IPS-15b (cell line): ENCODE results near the gene CARHSP1.
"Not testable (repeated sequence)": the region's sequence is repeated elsewhere in the genome, so short reads cannot be mapped to it uniquely, and the experiment has no call there.

ENCODE experiments used
- H3K27me3 ChIP-seq: one replicate; pipeline ENCODE4 v1.6.1; 2013; ENCODE audit warnings: low read length; ENCODE audit not compliant: control insufficient read depth, insufficient read depth
- H3K36me3 ChIP-seq: one replicate; pipeline ENCODE4 v1.6.1; 2013; ENCODE audit warnings: low read length; ENCODE audit not compliant: control insufficient read depth, insufficient read depth
- H3K4me1 ChIP-seq: one replicate; pipeline ENCODE4 v1.6.1; 2013; ENCODE audit warnings: mild to moderate bottlenecking, low read length; ENCODE audit not compliant: control insufficient read depth, insufficient read depth
- H3K4me3 ChIP-seq: one replicate; pipeline ENCODE4 v1.5.1; 2013; ENCODE audit warnings: low read depth, low read length
- H3K9ac ChIP-seq: one replicate; pipeline ENCODE4 v1.6.1; 2013; ENCODE audit warnings: low read depth, mild to moderate bottlenecking, low read length
- H3K9me3 ChIP-seq: one replicate; pipeline ENCODE4 v1.6.1; 2013; ENCODE audit warnings: mild to moderate bottlenecking, low read length; ENCODE audit not compliant: control insufficient read depth, insufficient read depth

The CARHSP1 gene

DNA sequence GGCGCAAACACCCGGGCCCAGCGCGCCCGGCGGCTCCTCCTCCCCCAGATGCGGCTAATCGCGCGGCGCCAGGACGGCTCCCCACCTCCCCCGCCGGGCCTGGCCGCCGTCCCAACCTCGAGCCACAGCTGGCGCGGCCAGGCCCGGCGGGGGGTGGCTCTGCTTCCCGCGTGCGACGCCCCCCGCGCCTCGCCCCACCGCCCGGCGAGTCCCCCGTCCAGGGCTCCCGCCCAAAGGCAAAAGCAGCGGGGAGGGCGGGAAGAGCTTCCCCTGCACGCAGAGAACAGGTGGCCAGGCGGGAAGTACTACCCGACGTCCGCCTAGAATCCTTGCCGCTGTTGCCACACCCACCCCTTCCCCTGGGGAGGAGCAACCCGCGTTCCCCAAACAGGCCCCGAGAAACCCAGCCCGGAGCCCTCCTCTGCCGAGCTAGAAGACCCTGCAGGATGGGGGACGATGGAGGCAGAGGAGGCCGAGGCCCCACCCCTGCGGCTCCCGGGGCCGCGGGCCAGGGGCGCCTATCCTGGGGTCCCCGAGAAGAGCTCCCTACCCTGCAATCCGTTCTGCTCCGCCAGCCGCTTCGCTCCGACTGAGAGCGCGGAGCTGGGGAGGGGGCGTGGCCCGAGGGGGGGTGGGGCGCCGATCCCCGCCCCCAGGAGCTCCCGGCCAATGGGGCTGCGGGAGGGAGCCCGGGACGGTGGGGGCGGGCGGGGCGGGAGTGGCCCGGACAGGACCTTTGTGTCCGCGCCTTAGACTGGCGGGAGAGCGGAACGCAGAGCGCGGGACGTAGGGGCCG, at the start of gene CARHSP1:
Gene CARHSP1 (minus strand): TSS at position 591 of the 796 bp plus-strand sequence. CDS start 9,678 bp downstream, outside the sequence.
- H3K36me3 ChIP-seq = peaks cover 4% of the 10 kb centered on the region
- H3K4me3 ChIP-seq = peak within 1 kb of the TSS; percentile 88
- peaks cover 20% of the 10 kb centered on the region for H3K4me1 ChIP-seq
- no peaks in the 10 kb centered on the region for H3K9me3 ChIP-seq
- no peaks in the 10 kb centered on the region for H3K27me3 ChIP-seq
- peak within 1 kb of the TSS; percentile 92 for H3K9ac ChIP-seq

DNA sequence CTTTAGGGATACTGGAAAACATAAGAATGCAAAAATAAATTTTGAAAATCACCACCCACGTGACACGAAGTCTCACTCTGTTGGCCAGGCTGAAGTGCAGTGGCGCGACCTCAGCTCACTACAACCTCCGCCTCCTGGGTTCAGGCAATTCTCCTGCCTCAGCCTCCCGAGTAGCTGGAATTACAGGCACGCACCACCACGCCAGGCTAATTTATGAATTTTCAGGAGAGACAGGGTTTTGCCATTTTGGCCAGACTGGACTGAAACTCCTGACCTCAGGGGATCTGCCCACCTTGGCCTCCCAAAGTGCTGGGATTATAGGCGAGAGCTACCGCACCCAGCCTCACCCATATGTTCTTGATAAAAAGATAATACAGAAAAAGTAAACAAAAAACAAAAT, 48.5 kb upstream of the CARHSP1 start:
- H3K9me3 ChIP-seq, H3K4me1 ChIP-seq, H3K4me3 ChIP-seq, H3K9ac ChIP-seq, H3K27me3 ChIP-seq: not testable (repeated sequence)
- H3K36me3 ChIP-seq = peaks cover 58% of the 10 kb centered on the region

DNA sequence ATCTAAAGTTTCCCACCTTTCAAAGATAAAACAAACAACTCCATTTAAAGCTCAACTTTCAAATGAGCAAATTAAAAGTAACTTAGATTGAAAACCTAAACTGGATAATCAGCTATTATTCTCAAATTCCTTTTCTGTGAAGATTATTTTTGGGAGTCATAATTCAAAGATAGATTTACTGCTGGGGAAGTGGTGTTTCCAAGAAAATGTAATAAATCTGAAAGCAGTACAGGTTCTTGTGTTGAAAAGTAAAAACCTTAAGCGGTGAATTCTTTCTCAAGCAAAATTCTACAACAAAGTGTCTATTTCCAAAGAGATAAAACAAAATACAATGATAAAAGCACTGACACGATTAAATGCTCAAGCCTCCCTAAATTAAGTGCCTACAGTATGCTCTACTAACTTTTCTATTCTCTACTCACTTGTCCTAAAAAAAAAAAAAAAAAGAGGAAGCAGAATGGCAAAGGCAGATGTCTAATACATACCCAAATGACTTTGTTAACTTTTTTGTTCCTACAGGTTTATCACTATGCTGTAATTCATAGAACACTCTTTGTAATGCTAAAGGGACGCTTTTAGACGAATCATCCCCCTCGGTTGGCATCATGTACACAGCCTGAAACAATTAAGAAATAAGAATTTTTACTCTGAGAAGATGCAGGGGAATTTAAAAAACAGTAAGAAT, 47.9 kb upstream of the CARHSP1 start:
- Histone ChIP-seq H3K27me3 (no peaks in the 10 kb centered on the region), H3K36me3 (peaks cover 61% of the 10 kb centered on the region), H3K4me3 (no peak overlapping the region)

DNA sequence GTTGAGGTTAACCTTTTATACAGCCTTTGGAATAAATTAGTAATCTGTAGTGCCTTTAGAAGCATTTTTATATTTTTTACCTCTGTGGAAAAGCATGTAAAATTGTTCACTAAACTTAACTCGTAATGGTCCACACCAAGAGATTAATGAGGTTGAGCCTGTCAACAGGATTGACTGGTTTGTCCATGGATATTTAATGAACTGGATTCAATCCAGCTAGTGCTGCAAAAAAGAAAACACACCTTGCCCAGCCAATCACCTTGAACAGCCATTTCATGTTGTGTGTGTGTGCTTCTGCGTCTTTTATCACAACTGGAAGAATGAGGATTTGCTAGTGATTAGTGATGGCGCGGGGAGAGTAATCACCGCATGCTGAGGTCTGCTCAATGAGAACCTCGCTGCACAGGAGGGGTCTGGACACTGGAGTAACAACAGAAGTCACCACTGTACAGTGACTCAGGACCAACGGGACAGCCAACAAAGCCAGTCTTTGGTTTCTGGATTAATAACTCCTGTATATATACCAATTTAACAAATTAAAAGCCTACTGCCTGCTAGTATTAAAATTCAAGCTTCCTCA, 47.0 kb upstream of the CARHSP1 start:
- H3K9ac ChIP-seq = no peak overlapping the region
- no peaks in the 10 kb centered on the region for H3K27me3 ChIP-seq
- no peaks in the 10 kb centered on the region for H3K9me3 ChIP-seq
- no peaks in the 10 kb centered on the region for H3K4me1 ChIP-seq
- H3K36me3 ChIP-seq = peaks cover 60% of the 10 kb centered on the region
- no peak overlapping the region for H3K4me3 ChIP-seq

More for the DNA sequence above, 47.9 kb upstream of the CARHSP1 start:
- H3K9me3 ChIP-seq = no peaks in the 10 kb centered on the region
- H3K9ac ChIP-seq = no peak overlapping the region
- H3K4me1 ChIP-seq = no peaks in the 10 kb centered on the region

DNA sequence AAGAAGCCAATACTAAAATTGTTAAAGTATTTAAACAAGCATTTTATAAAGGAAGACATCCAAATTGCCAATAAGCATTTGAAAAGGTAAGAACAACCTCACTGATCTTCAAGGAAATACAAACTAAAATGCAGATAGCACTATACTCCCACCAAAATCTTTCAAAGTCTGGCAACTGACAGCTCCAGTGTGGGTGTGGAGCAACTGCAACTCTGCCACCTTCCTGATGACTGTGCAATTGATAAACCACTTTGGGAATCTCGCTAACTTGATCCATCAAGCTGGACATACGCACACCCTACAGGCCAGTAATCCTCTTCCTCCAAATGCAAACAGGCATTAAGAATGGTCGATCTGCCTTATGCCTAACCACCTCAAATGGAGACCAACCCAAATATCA, 45.3 kb upstream of the CARHSP1 start:
- Histone ChIP-seq H3K9me3 (no peaks in the 10 kb centered on the region), H3K4me3 (no peak overlapping the region), H3K9ac (no peak overlapping the region), H3K4me1 (no peaks in the 10 kb centered on the region), H3K36me3 (peaks cover 49% of the 10 kb centered on the region), H3K27me3 (no peaks in the 10 kb centered on the region)

DNA sequence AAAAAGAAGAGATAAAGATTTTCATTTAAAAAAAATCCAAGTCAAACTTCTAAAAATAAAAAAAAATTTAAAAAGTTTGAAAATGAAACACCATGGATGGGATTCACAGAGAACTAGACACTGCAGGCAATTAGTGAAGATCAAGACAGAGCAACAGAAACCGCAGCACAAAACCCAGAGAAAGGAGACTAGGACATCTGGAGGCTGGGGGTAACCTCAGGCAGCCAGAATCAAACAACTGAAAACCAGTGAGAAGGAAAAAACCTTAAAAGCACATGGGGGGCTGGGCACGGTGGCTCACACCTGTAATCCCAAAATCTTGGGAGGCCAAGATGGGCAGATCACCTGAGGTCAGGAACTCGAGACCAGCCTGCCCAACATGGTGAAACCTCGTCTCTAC, 44.0 kb upstream of the CARHSP1 start:
- H3K27me3 ChIP-seq = no peaks in the 10 kb centered on the region
- no peak overlapping the region for H3K4me3 ChIP-seq
- peaks cover 50% of the 10 kb centered on the region for H3K36me3 ChIP-seq
- no peaks in the 10 kb centered on the region for H3K9me3 ChIP-seq
- H3K4me1 ChIP-seq = no peaks in the 10 kb centered on the region
- H3K9ac ChIP-seq = no peak overlapping the region

DNA sequence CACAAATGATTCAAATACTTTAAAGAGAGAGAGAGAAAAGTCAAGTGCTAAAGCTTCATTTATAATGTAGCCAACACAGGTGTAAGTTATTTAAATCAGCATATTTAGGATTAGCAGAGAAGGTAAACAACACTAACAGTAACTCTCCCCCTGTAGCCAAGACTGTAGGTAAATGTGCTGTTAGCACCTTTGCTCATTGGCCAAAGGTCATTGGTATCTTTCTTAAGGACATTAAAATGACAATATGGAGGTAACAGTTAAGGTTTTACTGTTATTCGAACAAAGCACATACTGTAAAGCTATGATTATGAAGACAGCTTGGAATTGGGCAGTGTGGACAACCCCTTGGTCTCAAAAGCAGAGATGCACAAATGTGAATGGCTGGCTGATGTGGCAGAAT, 42.0 kb upstream of the CARHSP1 start:
- Histone ChIP-seq H3K4me1 (no peaks in the 10 kb centered on the region), H3K36me3 (peaks cover 64% of the 10 kb centered on the region), H3K9me3 (no peaks in the 10 kb centered on the region), H3K9ac (no peak overlapping the region), H3K27me3 (no peaks in the 10 kb centered on the region), H3K4me3 (no peak overlapping the region)

DNA sequence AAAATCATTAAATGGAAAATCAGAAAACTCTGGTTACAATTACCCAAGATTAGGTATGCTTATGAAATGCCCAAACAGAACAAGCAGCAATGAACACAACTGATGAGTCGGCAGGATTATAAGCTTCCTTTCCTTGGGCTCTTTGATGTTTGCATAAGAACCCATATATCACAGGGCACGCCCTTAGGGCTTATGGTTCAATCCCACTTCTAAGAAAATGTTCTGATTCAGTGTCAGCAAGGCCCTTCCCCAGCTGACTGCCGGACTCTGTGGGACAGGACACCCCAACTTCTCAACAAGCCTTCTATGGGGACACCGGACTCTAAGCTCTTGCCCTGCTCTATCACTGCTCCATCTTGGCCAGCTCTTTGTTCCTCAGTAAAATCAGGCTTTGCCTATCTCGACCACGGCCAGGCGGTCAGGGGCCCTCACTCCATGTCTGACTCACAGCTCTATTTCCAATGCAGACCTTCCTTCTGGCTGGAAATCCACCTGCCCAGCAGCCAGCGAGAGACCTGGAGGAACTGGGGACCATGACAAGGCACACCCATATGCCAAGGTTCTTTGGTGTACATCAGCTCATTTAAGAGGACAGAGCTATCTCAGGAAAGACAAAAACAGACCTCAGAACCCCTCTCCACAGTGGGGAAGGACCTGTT, 40.1 kb upstream of the CARHSP1 start:
- no peak overlapping the region for H3K9ac ChIP-seq
- H3K27me3 ChIP-seq = no peaks in the 10 kb centered on the region
- no peaks in the 10 kb centered on the region for H3K9me3 ChIP-seq
- peaks cover 64% of the 10 kb centered on the region for H3K36me3 ChIP-seq
- H3K4me1 ChIP-seq = no peaks in the 10 kb centered on the region
- no peak overlapping the region for H3K4me3 ChIP-seq

DNA sequence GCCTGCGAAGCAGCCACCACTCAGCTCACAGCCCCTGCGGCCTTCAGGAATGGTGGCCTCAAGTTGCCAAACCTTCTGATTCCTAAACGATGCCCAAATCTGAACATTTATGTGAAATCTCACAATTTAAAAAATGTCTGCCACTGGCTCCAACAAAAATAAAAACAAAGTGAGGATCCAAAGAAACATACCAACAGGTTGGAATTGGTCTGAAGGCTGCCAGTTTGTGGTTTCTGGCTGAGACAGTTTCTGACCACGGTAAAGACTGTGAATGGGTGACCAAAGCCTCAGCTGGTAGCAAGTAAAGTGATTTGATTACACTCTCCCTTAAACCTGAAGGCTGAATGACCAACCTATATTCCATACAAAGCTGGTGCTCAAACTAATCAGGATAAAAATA, 38.3 kb upstream of the CARHSP1 start:
- Histone ChIP-seq H3K9ac (no peak overlapping the region), H3K4me1 (no peaks in the 10 kb centered on the region), H3K4me3 (no peak overlapping the region), H3K9me3 (no peaks in the 10 kb centered on the region), H3K36me3 (peaks cover 67% of the 10 kb centered on the region), H3K27me3 (no peaks in the 10 kb centered on the region)

DNA sequence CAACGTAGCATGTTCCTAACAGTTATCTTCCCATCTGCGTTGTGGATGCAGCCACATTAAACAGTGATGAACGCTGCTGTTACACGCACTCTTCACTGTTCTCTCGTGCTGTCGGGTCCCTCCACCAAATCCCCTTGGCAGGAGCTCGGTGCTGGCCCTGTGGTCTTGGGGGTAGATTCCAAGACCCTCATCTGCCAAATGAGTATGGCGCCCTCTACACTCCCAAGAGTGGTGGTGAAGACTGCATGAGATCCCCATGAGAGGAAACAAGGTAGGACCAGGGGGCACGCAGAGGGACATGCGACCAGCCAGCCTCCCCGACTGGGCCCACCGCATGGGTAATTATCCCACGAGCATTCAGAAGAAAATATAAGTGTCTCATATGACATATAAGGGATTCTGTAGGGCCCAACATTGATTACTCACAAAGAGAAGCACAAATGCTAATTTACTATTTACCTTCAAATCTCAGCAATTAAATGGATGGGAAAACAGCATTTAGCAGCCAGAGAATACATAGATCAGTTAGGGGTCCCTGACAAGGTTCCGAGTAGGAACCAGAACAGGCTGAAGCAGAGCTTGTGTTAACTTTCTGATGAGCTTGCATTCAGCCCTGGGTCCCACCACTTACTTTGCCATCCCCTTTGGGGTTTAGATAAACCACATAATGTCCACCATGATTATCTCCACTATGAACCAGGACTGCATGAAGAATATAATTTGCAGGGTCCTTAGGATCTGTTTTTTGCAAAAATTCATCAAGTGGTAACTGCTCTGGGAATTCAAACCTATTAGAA, 37.2 kb upstream of the CARHSP1 start:
- Histone ChIP-seq H3K9ac (no peak overlapping the region), H3K4me1 (no peaks in the 10 kb centered on the region), H3K4me3 (no peak overlapping the region), H3K9me3 (no peaks in the 10 kb centered on the region), H3K36me3 (peaks cover 67% of the 10 kb centered on the region), H3K27me3 (no peaks in the 10 kb centered on the region)

DNA sequence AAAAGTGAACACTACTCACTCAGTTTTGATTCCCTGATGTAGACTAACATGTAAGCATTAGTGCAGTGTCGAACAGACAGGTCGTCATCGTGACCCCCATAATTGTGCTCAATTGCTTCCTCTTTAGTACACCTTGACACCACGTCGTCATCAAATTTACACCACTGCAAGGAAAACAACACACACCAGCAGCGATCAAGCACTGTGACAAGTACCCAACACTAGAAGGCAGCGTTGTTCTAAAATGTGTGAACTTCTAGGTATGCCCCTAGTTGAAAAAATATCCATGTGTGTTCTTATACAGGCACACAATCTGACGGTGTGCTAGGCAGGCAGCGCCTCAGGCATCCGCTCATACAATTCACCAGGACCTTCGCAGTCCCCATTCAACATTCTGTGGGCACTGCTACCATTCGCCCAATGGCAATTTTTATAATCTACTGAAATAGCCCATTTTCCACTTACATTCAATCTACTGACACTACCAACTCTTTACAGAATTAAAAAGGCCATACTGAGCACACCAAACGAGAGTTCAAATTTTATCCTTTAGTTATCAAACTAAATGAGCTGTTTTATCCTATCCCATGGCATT, 36.5 kb upstream of the CARHSP1 start:
- H3K9me3 ChIP-seq = no peaks in the 10 kb centered on the region
- H3K4me1 ChIP-seq = no peaks in the 10 kb centered on the region
- H3K36me3 ChIP-seq = peaks cover 70% of the 10 kb centered on the region
- H3K27me3 ChIP-seq = no peaks in the 10 kb centered on the region
- H3K9ac ChIP-seq = no peak overlapping the region
- H3K4me3 ChIP-seq = no peak overlapping the region
